HG03469 (cell line): ENCODE results near the gene NOXRED1.

Experiments used
- ATAC-seq: cut with Tn5 transposase; IDR thresholded peaks from one replicate; pipeline ENCODE4 v1.9.1; 2021; ENCODE audit warnings: mild to moderate bottlenecking, moderate library complexity, moderate number of reproducible peaks; ENCODE audit not compliant: unreplicated experiment

Gene NOXRED1

GRCh38 chr14:77346495-77346894 lies 76.8 kb downstream of the NOXRED1 start:
- ATAC-seq, result no peak

GRCh38 chr14:77344377-77344996 lies 78.8 kb downstream of the NOXRED1 start:
- ATAC-seq, result no peak
